H1 (cell line): Measurements from ENCODE around the gene CAMK2D. TPM values are rescaled to one million over a fixed set of nuclear protein-coding genes. Genes with fewer than 3 reads are reported as not detected.

ENCODE experiments used
- CTCF ChIA-PET: fragments of 300-600 bp; sonication (Branson Sonifier 250); formaldehyde crosslinking; loops from one replicate; lab custom pipeline; 2021; ENCODE audit not compliant: partially characterized antibody; lab: Charles Lee
- POLR2A ChIA-PET: fragments of 300-600 bp; sonication (Branson Sonifier 250); formaldehyde crosslinking; loops from one replicate; lab custom pipeline; 2021; ENCODE audit warnings: inconsistent platforms; ENCODE audit not compliant: partially characterized antibody; lab: Charles Lee
- DNase-seq, 2 experiments: peaks; one replicate each; pipeline versions ENCODE4 v3.0.0 to v3.0.0-alpha.2; 2010 to 2022; ENCODE audit warnings: low spot score in 2 of 2, low read depth in 1 of 2, mixed read lengths in 1 of 2
- FAIRE-seq: peaks from 2 replicates; lab custom pipeline; 2011; peaks lifted over from hg19 to GRCh38; lab: Jason Lieb, UNC
- H2AFZ ChIP-seq: 2 replicates; pipeline ENCODE4 v1.8.1; 2012; ENCODE audit warnings: low read length, inconsistent platforms
- H2AK5ac ChIP-seq: 2 replicates; pipeline ENCODE4 v1.6.1; 2013; ENCODE audit warnings: low read depth, low read length
- H2BK120ac ChIP-seq: replicated peaks from 2 replicates; pipeline ENCODE3; 2013; ENCODE audit warnings: low read depth, low read length, inconsistent platforms
- H2BK12ac ChIP-seq: 2 replicates; pipeline ENCODE4 v1.6.1; 2013; ENCODE audit warnings: low read depth, low read length
- H2BK15ac ChIP-seq: 2 replicates; pipeline ENCODE4 v1.6.1; 2013; ENCODE audit warnings: low read length
- H2BK20ac ChIP-seq: 2 replicates; pipeline ENCODE4 v1.6.1; 2013; ENCODE audit warnings: low read length
- H2BK5ac ChIP-seq: 2 replicates; pipeline ENCODE4 v1.6.1; 2013; ENCODE audit warnings: low read depth, low read length
- H3K14ac ChIP-seq: 2 replicates; pipeline ENCODE4 v1.6.1; 2013; ENCODE audit warnings: inconsistent platforms; ENCODE audit not compliant: insufficient read length
- H3K18ac ChIP-seq: 2 replicates; pipeline ENCODE4 v1.6.1; 2013; ENCODE audit warnings: low read length; ENCODE audit errors: extremely low read depth
- H3K23ac ChIP-seq: 2 replicates; pipeline ENCODE4 v1.6.1; 2013; ENCODE audit warnings: inconsistent platforms; ENCODE audit not compliant: insufficient read length
- H3K23me2 ChIP-seq: 2 replicates; pipeline ENCODE4 v1.6.1; 2013; ENCODE audit warnings: low read depth, low read length
- H3K27ac ChIP-seq: 2 replicates; pipeline ENCODE4 v1.6.1; 2011; ENCODE audit warnings: low read depth, low read length, inconsistent platforms
- H3K27me3 ChIP-seq, 4 experiments: replicated peaks in 1 of 4; 1 replicate in 1 of 4; 2 replicates in 3 of 4; pipeline versions ENCODE4 v1.6.1 to v1.8.1; 2011 to 2013; ENCODE audit warnings: low read length in 3 of 4, mild to moderate bottlenecking in 3 of 4, inconsistent platforms in 2 of 4, mixed read lengths in 2 of 4, moderate library complexity in 1 of 4; ENCODE audit not compliant: control insufficient read depth in 3 of 4, insufficient read depth in 3 of 4; ENCODE audit errors: extremely low read depth in 1 of 4
- H3K36me3 ChIP-seq, 4 experiments: 2 replicates each; pipeline versions ENCODE4 v1.6.1 to v1.8.1; 2011 to 2013; ENCODE audit warnings: mild to moderate bottlenecking in 4 of 4, low read length in 3 of 4, moderate library complexity in 2 of 4, control low read depth in 1 of 4, inconsistent platforms in 1 of 4; ENCODE audit not compliant: insufficient read depth in 4 of 4, control insufficient read depth in 2 of 4
- H3K4ac ChIP-seq: replicated peaks from 2 replicates; pipeline ENCODE3; 2013; ENCODE audit warnings: low read length, low read depth, mixed read lengths, inconsistent platforms; ENCODE audit not compliant: insufficient read length
- H3K4me1 ChIP-seq, 4 experiments: replicated peaks in 1 of 4; 1 replicate in 1 of 4; 2 replicates in 3 of 4; pipeline versions ENCODE4 v1.6.1 to v1.8.1; 2011 to 2013; ENCODE audit warnings: low read length in 3 of 4, inconsistent platforms in 2 of 4, mixed read lengths in 1 of 4; ENCODE audit not compliant: insufficient read depth in 4 of 4, control insufficient read depth in 3 of 4
- H3K4me2 ChIP-seq, 2 experiments: 2 replicates each; pipeline versions ENCODE4 v1.6.1 to v1.8.1; 2011 to 2013; ENCODE audit warnings: low read depth in 2 of 2, low read length in 2 of 2, control low read depth in 1 of 2, inconsistent platforms in 1 of 2, mild to moderate bottlenecking in 1 of 2; ENCODE audit not compliant: insufficient read depth in 1 of 2
- H3K4me3 ChIP-seq, 4 experiments: fragments of 200-600, 300-600 bp in 1 of 4; sonication (generic), shearing (Covaris generic), sonication (Bioruptor Twin) in 1 of 4; 2 replicates each; pipeline versions ENCODE4 v1.5.1 to v1.8.1; 2011 to 2016; ENCODE audit warnings: low read length in 4 of 4, low read depth in 3 of 4, control low read depth in 2 of 4, inconsistent platforms in 2 of 4, mild to moderate bottlenecking in 2 of 4, mixed read lengths in 1 of 4, moderate library complexity in 1 of 4; ENCODE audit not compliant: insufficient read depth in 2 of 4; ENCODE audit errors: extremely low read depth in 1 of 4
- H3K56ac ChIP-seq: replicated peaks from 2 replicates; pipeline ENCODE3; 2013; ENCODE audit warnings: low read depth, mild to moderate bottlenecking, mixed read lengths, low read length, inconsistent platforms; ENCODE audit not compliant: insufficient read length
- H3K79me1 ChIP-seq: 2 replicates; pipeline ENCODE4 v1.6.1; 2013; ENCODE audit warnings: low read depth, low read length, control low read depth
- H3K79me2 ChIP-seq, 2 experiments: 2 replicates each; pipeline versions ENCODE4 v1.6.1 to v1.8.1; 2012 to 2013; ENCODE audit warnings: low read length in 2 of 2, mild to moderate bottlenecking in 2 of 2, inconsistent platforms in 1 of 2; ENCODE audit not compliant: insufficient read depth in 2 of 2, control insufficient read depth in 1 of 2
- H3K9ac ChIP-seq, 4 experiments: replicated peaks in 1 of 4; 1 replicate in 1 of 4; 2 replicates in 3 of 4; pipeline versions ENCODE4 v1.6.1 to v1.8.1; 2011 to 2013; ENCODE audit warnings: low read depth in 3 of 4, low read length in 3 of 4, control low read depth in 2 of 4, mild to moderate bottlenecking in 2 of 4, moderate library complexity in 2 of 4, inconsistent platforms in 1 of 4; ENCODE audit errors: extremely low read depth in 1 of 4
- H3K9me3 ChIP-seq, 2 experiments: 2 replicates each; pipeline versions ENCODE4 v1.6.1 to v1.8.1; 2012 to 2013; ENCODE audit warnings: mild to moderate bottlenecking in 2 of 2, moderate library complexity in 2 of 2, control low read depth in 1 of 2, inconsistent platforms in 1 of 2, low read depth in 1 of 2, low read length in 1 of 2, mixed read lengths in 1 of 2; ENCODE audit not compliant: insufficient read depth in 2 of 2
- H4K20me1 ChIP-seq, 2 experiments: replicated peaks in 1 of 2; 2 replicates each; pipeline versions ENCODE3 to v1.8.1; 2011 to 2013; ENCODE audit warnings: inconsistent platforms in 2 of 2, low read length in 2 of 2, mild to moderate bottlenecking in 1 of 2; ENCODE audit not compliant: insufficient read depth in 2 of 2, control insufficient read depth in 1 of 2
- H4K5ac ChIP-seq: 2 replicates; pipeline ENCODE4 v1.6.1; 2013; ENCODE audit warnings: low read length, low read depth, mixed read lengths, inconsistent platforms; ENCODE audit not compliant: insufficient read length
- H4K8ac ChIP-seq: 2 replicates; pipeline ENCODE4 v1.8.0; 2013; ENCODE audit warnings: mild to moderate bottlenecking, moderate library complexity, low read length, inconsistent platforms; ENCODE audit not compliant: insufficient read depth; ENCODE audit errors: extremely low read depth
- H4K91ac ChIP-seq: replicated peaks from 2 replicates; pipeline ENCODE3; 2013; ENCODE audit warnings: low read length, mixed read lengths, inconsistent platforms; ENCODE audit not compliant: insufficient read length
- BACH1 ChIP-seq: IDR thresholded peaks from 2 replicates; pipeline ENCODE4 v1.6.1; 2012; ENCODE audit warnings: low read length, improper control_type of control experiment
- CBX8 ChIP-seq: fragments of 300-800, 300-1000 bp; sonication (generic); IDR thresholded peaks from 2 replicates; pipeline ENCODE4 v1.7.1; 2016; ENCODE audit warnings: low read depth, low read length, borderline replicate concordance
- CHD1 ChIP-seq: IDR thresholded peaks from 2 replicates; pipeline ENCODE4 v1.6.1; 2012; ENCODE audit warnings: low read depth, low read length, improper control_type of control experiment
- CTCF ChIP-seq, 3 experiments: IDR thresholded peaks; 1 replicate in 2 of 3; 2 replicates in 1 of 3; pipeline versions ENCODE4 v1.5.1 to v1.6.1; 2011; ENCODE audit warnings: low read length in 3 of 3, mild to moderate bottlenecking in 3 of 3, inconsistent platforms in 2 of 3, low read depth in 1 of 3, moderate library complexity in 1 of 3; ENCODE audit not compliant: insufficient read depth in 1 of 3; ENCODE audit errors: control extremely low read depth in 1 of 3
- EZH2 ChIP-seq: fragments of 200-600 bp; sonication (generic); IDR thresholded peaks from 2 replicates; pipeline ENCODE4 v1.7.1; 2012; ENCODE audit warnings: low read depth, mild to moderate bottlenecking, moderate library complexity, low read length, inconsistent platforms; ENCODE audit not compliant: severe bottlenecking
- FOSL1 ChIP-seq: IDR thresholded peaks from 2 replicates; pipeline ENCODE4 v1.6.1; 2011; ENCODE audit warnings: mild to moderate bottlenecking, low read depth, low read length, moderate library complexity; ENCODE audit not compliant: insufficient read depth
- JUN ChIP-seq: IDR thresholded peaks from 2 replicates; pipeline ENCODE4 v1.6.1; 2011; ENCODE audit warnings: low read depth, mild to moderate bottlenecking, improper control_type of control experiment, low read length
- NRF1 ChIP-seq: IDR thresholded peaks from 2 replicates; pipeline ENCODE4 v1.6.1; 2011; ENCODE audit warnings: mild to moderate bottlenecking, low read depth, low read length, improper control_type of control experiment
- RBBP5 ChIP-seq: IDR thresholded peaks from 2 replicates; pipeline ENCODE4 v1.7.1; 2012; ENCODE audit warnings: low read depth, mild to moderate bottlenecking, inconsistent platforms, low read length, moderate library complexity, borderline replicate concordance
- SP1 ChIP-seq: IDR thresholded peaks from 2 replicates; pipeline ENCODE4 v1.6.1; 2011; ENCODE audit warnings: low read depth, low read length
- SRF ChIP-seq: IDR thresholded peaks from 2 replicates; pipeline ENCODE4 v1.6.1; 2011; ENCODE audit warnings: mild to moderate bottlenecking, low read depth, low read length, moderate library complexity
- WGBS, 2 experiments: shearing (Covaris generic) in 1 of 2; methylation state at CpG; one replicate each; pipeline versions ENCODE4 v1.1.6 to v1.1.7; 2013 to 2015; ENCODE audit warnings: low lambda C conversion rate in 2 of 2, mixed read lengths in 2 of 2, inconsistent platforms in 1 of 2, low coverage in 1 of 2, missing lambda C conversion rate in 1 of 2; ENCODE audit not compliant: insufficient replicate concordance in 2 of 2, insufficient coverage in 1 of 2, insufficient read length in 1 of 2; ENCODE audit errors: extremely low coverage in 1 of 2, missing lambda C conversion rate in 1 of 2; 5-methylcytosine and 5-hydroxymethylcytosine counted together
- polyA plus RNA-seq, 7 experiments: library from polyadenylated mRNA; depleted of rRNA in 3 of 7; stranded (reverse) in 5 of 7; unstranded in 2 of 7; fragments of >200 nt in 5 of 7; fragments of 200-250 nt in 2 of 7; gene quantifications; 1 replicate in 5 of 7; 2 replicates in 1 of 7; 4 replicates in 1 of 7; pipeline versions ENCODE4 v1.2.1 to v1.2.3, GENCODE V29; 2011 to 2013; ENCODE audit warnings: missing spikeins in 2 of 7, mixed read lengths in 2 of 7
- total RNA-seq: library from RNA; stranded (reverse); fragmentation: NEBNext Ultra II Directional; extraction: Animal tissue kit (Norgen Biotek cat#: 25700); gene quantifications from 2 replicates; pipeline ENCODE4 v1.2.1, GENCODE V29; 2021

CAMK2D gene
- total and polyA plus RNA-seq, 2 of the 8 experiments (the other 6 are each of a cell fraction or from before 2014, with no cell fraction given), result 3.2 to 7.0 TPM

GRCh38 chr4:113556382-113557134 lies 205.0 kb downstream of the CAMK2D start:
- no peak overlapping the region for H3K14ac ChIP-seq
- no peak overlapping the region for H2AFZ ChIP-seq
- no peaks in the 10 kb centered on the region for H3K79me2 ChIP-seq
- no peak overlapping the region for H2BK12ac ChIP-seq
- no peak overlapping the region for H3K23ac ChIP-seq
- H2BK120ac ChIP-seq, result no peak overlapping the region
- no peak overlapping the region for H2BK15ac ChIP-seq
- no peak overlapping the region for H3K18ac ChIP-seq
- no peak overlapping the region for H2AK5ac ChIP-seq
- 93% methylated on average over 4 of the region's 4 CpGs; no CpG with 5 or more reads in 1 of the 2 experiments for WGBS, 2 experiments
- H2BK20ac ChIP-seq, result no peak overlapping the region
- no peak overlapping the region for H3K27ac ChIP-seq
- ChIA-PET CTCF (interaction anchor here (0.8 to 2.9 kb wide), 4 partner anchors 9 to 161 kb away, joined by 3 to 16 read pairs (median 4); no protein-coding TSS in a partner anchor), POLR2A (no interaction called here)
- H3K23me2 ChIP-seq, result no peaks in the 10 kb centered on the region
- DNase-seq (no peak), FAIRE-seq (no peak)
- no peaks in the 10 kb centered on the region for H3K9me3 ChIP-seq
- H3K56ac ChIP-seq, result no peak overlapping the region
- peaks cover 0 to 6% (median 0%) of the 10 kb centered on the region in 4 experiments; a peak in 3 of 7 replicates for H3K4me1 ChIP-seq
- H4K8ac ChIP-seq, result no peak overlapping the region
- H2BK5ac ChIP-seq, result no peak overlapping the region
- H3K36me3 ChIP-seq, result no peaks in the 10 kb centered on the region
- H4K5ac ChIP-seq, result no peak overlapping the region
- no peaks in the 10 kb centered on the region for H4K20me1 ChIP-seq
- H3K27me3 ChIP-seq, result no peaks in the 10 kb centered on the region
- H3K4ac ChIP-seq, result no peak overlapping the region
- no peak overlapping the region for H3K4me3 ChIP-seq
- no peak overlapping the region for H4K91ac ChIP-seq
- no peaks in the 10 kb centered on the region for H3K79me1 ChIP-seq
- no peak overlapping the region for H3K9ac ChIP-seq
- H3K4me2 ChIP-seq, result no peak overlapping the region
- TF ChIP-seq NRF1 (no peak), CTCF (IDR thresholded peaks at IDR 0.05; ENCODE audit: control extremely low read depth in 1 of 3, insufficient read depth in 1 of 3, low read depth in 1 of 3, low read length in 3 of 3) (no peak), BACH1 (no peak), JUN (no peak), CBX8 (no peak), CHD1 (no peak), FOSL1 (no peak), SRF (no peak), RBBP5 (no peak), EZH2 (no peak), SP1 (no peak)
